HG02970 (cell line): ENCODE results near the gene SALL2.

Experiments
- ATAC-seq: cut with Tn5 transposase; IDR thresholded peaks from one replicate; pipeline ENCODE4 v1.9.1; 2021; ENCODE audit warnings: mild to moderate bottlenecking, moderate library complexity, moderate number of reproducible peaks; ENCODE audit not compliant: unreplicated experiment, low FRiP score

SALL2 gene

GRCh38 chr14:21528381-21529348, 2.5 kb upstream of the SALL2 start:
- no peak for ATAC-seq

- ATAC-seq = no peak
Measured at GRCh38 chr14:21527318-21527679, 1.2 kb upstream of the SALL2 start.

- ATAC-seq = no peak
Measured at GRCh38 chr14:21526672-21527317, 649 bp upstream of the SALL2 start.

GRCh38 chr14:21525571-21525961, 580 bp downstream of the SALL2 start:
- no peak for ATAC-seq

GRCh38 chr14:21524575-21525490, 1.3 kb downstream of the SALL2 start:
- no peak for ATAC-seq

- ATAC-seq = no peak
Measured at GRCh38 chr14:21523203-21523602, 2.9 kb downstream of the SALL2 start.

GRCh38 chr14:21521501-21521900, 4.6 kb downstream of the SALL2 start:
- ATAC-seq = no peak

GRCh38 chr14:21520767-21521166, 5.4 kb downstream of the SALL2 start:
- ATAC-seq = no peak

- no peak for ATAC-seq
Measured at GRCh38 chr14:21518725-21519124, 7.4 kb downstream of the SALL2 start.

GRCh38 chr14:21514341-21514740, 11.8 kb downstream of the SALL2 start:
- ATAC-seq = no peak

GRCh38 chr14:21510735-21511657, 15.2 kb downstream of the SALL2 start, which contains the start of gene METTL3:
METTL3 (minus strand) TSS chr14:21511340; CDS start chr14:21511223, 117 bp downstream.
- peak; percentile 96 for ATAC-seq

- ATAC-seq = no peak
Measured at GRCh38 chr14:21509432-21510143, 16.6 kb downstream of the SALL2 start.

- ATAC-seq = no peak
Measured at GRCh38 chr14:21506557-21506956, 19.6 kb downstream of the SALL2 start.

GRCh38 chr14:21505012-21505553, 21.1 kb downstream of the SALL2 start:
- no peak for ATAC-seq

GRCh38 chr14:21503376-21503775, 22.8 kb downstream of the SALL2 start:
- no peak for ATAC-seq

GRCh38 chr14:21501568-21501967, 24.6 kb downstream of the SALL2 start:
- no peak for ATAC-seq

GRCh38 chr14:21498540-21499526, 27.3 kb downstream of the SALL2 start:
- ATAC-seq = no peak
